ENCODE results near the gene POLDIP3.
"Not testable (repeated sequence)": the region's sequence is repeated elsewhere in the genome, so short reads cannot be mapped to it uniquely, and the experiment has no call there.

- TF ChIP-seq, protein P1, sequence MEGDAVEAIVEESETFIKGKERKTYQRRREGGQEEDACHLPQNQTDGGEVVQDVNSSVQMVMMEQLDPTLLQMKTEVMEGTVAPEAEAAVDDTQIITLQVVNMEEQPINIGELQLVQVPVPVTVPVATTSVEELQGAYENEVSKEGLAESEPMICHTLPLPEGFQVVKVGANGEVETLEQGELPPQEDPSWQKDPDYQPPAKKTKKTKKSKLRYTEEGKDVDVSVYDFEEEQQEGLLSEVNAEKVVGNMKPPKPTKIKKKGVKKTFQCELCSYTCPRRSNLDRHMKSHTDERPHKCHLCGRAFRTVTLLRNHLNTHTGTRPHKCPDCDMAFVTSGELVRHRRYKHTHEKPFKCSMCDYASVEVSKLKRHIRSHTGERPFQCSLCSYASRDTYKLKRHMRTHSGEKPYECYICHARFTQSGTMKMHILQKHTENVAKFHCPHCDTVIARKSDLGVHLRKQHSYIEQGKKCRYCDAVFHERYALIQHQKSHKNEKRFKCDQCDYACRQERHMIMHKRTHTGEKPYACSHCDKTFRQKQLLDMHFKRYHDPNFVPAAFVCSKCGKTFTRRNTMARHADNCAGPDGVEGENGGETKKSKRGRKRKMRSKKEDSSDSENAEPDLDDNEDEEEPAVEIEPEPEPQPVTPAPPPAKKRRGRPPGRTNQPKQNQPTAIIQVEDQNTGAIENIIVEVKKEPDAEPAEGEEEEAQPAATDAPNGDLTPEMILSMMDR (IDR thresholded peaks at IDR 0.05; ENCODE audit: insufficient read depth, low read length, poor library complexity, severe bottlenecking) = not testable (repeated sequence)
- TF ChIP-seq EZH2phosphoT487 (conservative IDR thresholded peaks at IDR 0.05; ENCODE audit: low read length) = not testable (repeated sequence)
Observed at GRCh38 chr22:42548126-42548525, 66.6 kb downstream of the POLDIP3 start.

Data from SU-DHL-6 (cell line).